HepG2 (cell line): Measurements from ENCODE around the gene ARHGEF4. TPM values are rescaled to one million over a fixed set of nuclear protein-coding genes. Genes with fewer than 3 reads are reported as not detected.

ENCODE experiments used
- ARHGAP35 ChIP-seq: sonication (generic); formaldehyde crosslinking; IDR thresholded peaks from 2 replicates; pipeline ENCODE4 v1.9.0; 2022; ENCODE audit warnings: mild to moderate bottlenecking, inconsistent platforms, moderate library complexity, missing genetic modification reagents, borderline replicate concordance
- CTCF ChIP-seq: sonication (generic); formaldehyde crosslinking; IDR thresholded peaks from 2 replicates; pipeline ENCODE4 v1.5.0; 2020; ENCODE audit warnings: mild to moderate bottlenecking, missing genetic modification reagents, moderate library complexity
- DPF2 ChIP-seq: sonication (generic); formaldehyde crosslinking; IDR thresholded peaks from 2 replicates; pipeline ENCODE4 v1.4.0; 2020; ENCODE audit warnings: mild to moderate bottlenecking, low read depth, missing genetic modification reagents, borderline replicate concordance
- EP300 ChIP-seq, 3 experiments: sonication (generic) in 1 of 3; formaldehyde crosslinking in 1 of 3; IDR thresholded peaks; 2 replicates each; pipeline versions ENCODE4 v1.5.1 to v1.6.1; 2011 to 2020; ENCODE audit warnings: low read depth in 2 of 3, low read length in 2 of 3, borderline replicate concordance in 1 of 3, improper control_type of control experiment in 1 of 3, mild to moderate bottlenecking in 1 of 3, missing genetic modification reagents in 1 of 3, moderate library complexity in 1 of 3
- ERF ChIP-seq: IDR thresholded peaks from 2 replicates; pipeline ENCODE4 v1.6.1; 2018; ENCODE audit warnings: missing biosample characterization, missing genetic modification reagents
- ETV6 ChIP-seq: sonication (generic); formaldehyde crosslinking; conservative IDR thresholded peaks from 2 replicates; pipeline ENCODE4 v1.4.0; 2020; ENCODE audit warnings: missing genetic modification reagents
- GRHL1 ChIP-seq: sonication (generic); formaldehyde crosslinking; conservative IDR thresholded peaks from 2 replicates; pipeline ENCODE4 v1.8.0; 2022; ENCODE audit warnings: missing genetic modification reagents
- GZF1 ChIP-seq: sonication (generic); formaldehyde crosslinking; IDR thresholded peaks from 2 replicates; pipeline ENCODE4 v1.5.1; 2020; ENCODE audit warnings: mild to moderate bottlenecking, missing genetic modification reagents
- KDM3A ChIP-seq: IDR thresholded peaks from 2 replicates; pipeline ENCODE4 v1.6.1; 2018; ENCODE audit warnings: low read depth, missing compliant biosample characterization
- MIXL1 ChIP-seq: IDR thresholded peaks from 2 replicates; pipeline ENCODE4 v1.6.1; 2016
- RERE ChIP-seq: IDR thresholded peaks from 2 replicates; pipeline ENCODE4 v1.6.1; 2016; ENCODE audit warnings: low read depth, missing genetic modification reagents, missing compliant biosample characterization
- ZGPAT ChIP-seq: IDR thresholded peaks from 2 replicates; pipeline ENCODE4 v1.6.1; 2016; ENCODE audit warnings: mild to moderate bottlenecking
- ZNF160 ChIP-seq: sonication (generic); formaldehyde crosslinking; IDR thresholded peaks from 2 replicates; pipeline ENCODE4 v1.8.0; 2022; ENCODE audit warnings: mild to moderate bottlenecking, inconsistent platforms, missing genetic modification reagents
- ZNF326 ChIP-seq: sonication (generic); formaldehyde crosslinking; IDR thresholded peaks from 2 replicates; pipeline ENCODE4 v1.4.0; 2020; ENCODE audit warnings: missing genetic modification reagents, borderline replicate concordance
- ZNF614 ChIP-seq: IDR thresholded peaks from 2 replicates; pipeline ENCODE4 v1.6.1; 2018; ENCODE audit warnings: missing biosample characterization, missing genetic modification reagents, inconsistent platforms, borderline replicate concordance
- ZNF616 ChIP-seq: sonication (generic); formaldehyde crosslinking; IDR thresholded peaks from 2 replicates; pipeline ENCODE4 v1.5.0; 2020; ENCODE audit warnings: low read depth, mild to moderate bottlenecking, missing genetic modification reagents
- ZSCAN12 ChIP-seq: sonication (generic); formaldehyde crosslinking; IDR thresholded peaks from 2 replicates; pipeline ENCODE4 v1.9.0; 2021; ENCODE audit warnings: mild to moderate bottlenecking, missing genetic modification reagents
- polyA plus RNA-seq, 8 experiments: library from polyadenylated mRNA; depleted of rRNA in 3 of 8; stranded (reverse) in 7 of 8; unstranded in 1 of 8; fragments of >200 nt; fragmentation: Illumina TruSeq in 4 of 8; extraction: Trizol in 4 of 8; gene quantifications; 2 replicates each; pipeline versions ENCODE4 v1.2.1 to v1.2.3, GENCODE V29; 2011 to 2016; ENCODE audit warnings: low read depth in 4 of 8, missing spikeins in 1 of 8, mixed read lengths in 1 of 8; ENCODE audit not compliant: insufficient read depth in 1 of 8
- total RNA-seq, 5 experiments: library from RNA; depleted of rRNA; stranded (reverse); fragments of >200 nt; fragmentation: Illumina TruSeq; extraction: Trizol; gene quantifications; 2 replicates each; pipeline ENCODE4 v1.2.3, GENCODE V29; 2016; ENCODE audit warnings: low read depth in 1 of 5
- TF ChIP-seq, protein P1 (sequence below): IDR thresholded peaks from 2 replicates; pipeline ENCODE4 v1.6.1; 2012; ENCODE audit warnings: inconsistent platforms

Gene ARHGEF4
- total and polyA plus RNA-seq, 2 of the 13 experiments (the other 11 are each of a cell fraction or from before 2014, with no cell fraction given): 0.11 to 0.13 TPM

DNA sequence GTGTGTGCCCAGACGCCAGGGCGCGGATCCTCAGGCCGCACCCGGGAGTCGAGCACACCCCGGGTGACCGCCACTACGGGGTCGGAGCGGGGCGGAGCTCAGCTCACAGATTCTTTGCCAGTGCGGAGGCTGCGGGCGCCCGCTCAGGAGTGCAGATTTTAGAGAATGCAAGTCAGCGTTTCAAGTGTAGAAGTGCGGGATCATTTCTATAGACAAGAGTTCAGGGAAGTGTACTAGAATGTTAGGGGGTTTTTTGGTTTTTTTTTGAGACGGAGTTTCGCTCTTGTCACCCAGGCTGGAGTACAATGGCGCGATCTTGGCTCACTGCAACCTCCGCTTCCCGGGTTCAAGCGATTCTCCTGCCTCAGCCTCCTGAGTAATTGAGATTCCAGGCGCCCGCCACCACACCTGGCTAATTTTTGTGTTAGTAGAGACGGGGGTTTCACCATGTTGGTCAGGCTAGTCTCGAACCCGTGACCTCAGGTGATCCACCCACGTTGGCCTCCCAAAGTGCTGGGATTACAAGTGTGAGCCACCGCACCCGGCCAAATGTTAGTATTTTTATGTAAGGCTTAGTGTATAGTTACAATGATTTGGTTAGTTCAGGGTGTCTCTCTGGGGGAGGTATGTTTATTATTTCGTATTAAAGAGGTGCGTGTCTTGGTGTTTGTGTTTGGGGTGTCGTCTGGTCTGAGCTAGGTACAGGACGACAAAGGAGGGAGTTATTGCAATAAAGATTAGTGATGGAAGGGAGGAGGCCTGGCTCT is 257.2 kb downstream of the ARHGEF4 start (continued):
- TF ChIP-seq KDM3A (CRISPR knock-in tag) (0 out of 2 replicates have a peak, but pooled peaks have one; percentile 14), RERE (CRISPR knock-in tag) (no peak), ARHGAP35 (CRISPR knock-in tag) (no peak), ZNF160 (CRISPR knock-in tag) (no peak), EP300 (IDR thresholded peaks at IDR 0.05; ENCODE audit: low read depth in 2 of 2, low read length in 2 of 2) (no peak), EP300 (CRISPR knock-in tag; IDR thresholded peaks at IDR 0.05; ENCODE audit: borderline replicate concordance) (no peak), GRHL1 (CRISPR knock-in tag) (no peak), ZGPAT (CRISPR knock-in tag) (peak; percentile 62), GZF1 (CRISPR knock-in tag) (no peak), CTCF (CRISPR knock-in tag) (no peak), ETV6 (CRISPR knock-in tag) (no peak), MIXL1 (CRISPR knock-in tag) (peak; percentile 11; the same call in 1 of the 2 replicates), DPF2 (CRISPR knock-in tag) (no peak), ZSCAN12 (CRISPR knock-in tag) (no peak), ZNF614 (CRISPR knock-in tag) (no peak), ZNF326 (CRISPR knock-in tag) (no peak), ERF (no peak; the same call in 1 of the 2 replicates), ZNF616 (CRISPR knock-in tag) (no peak)
- TF ChIP-seq, protein P1, sequence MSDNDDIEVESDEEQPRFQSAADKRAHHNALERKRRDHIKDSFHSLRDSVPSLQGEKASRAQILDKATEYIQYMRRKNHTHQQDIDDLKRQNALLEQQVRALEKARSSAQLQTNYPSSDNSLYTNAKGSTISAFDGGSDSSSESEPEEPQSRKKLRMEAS: no peak; the same call in 1 of the 2 replicates
